Lung (tissue), 12 donors: ENCODE results near the gene KCNJ5. TPM values are rescaled to one million over a fixed set of nuclear protein-coding genes. Genes with fewer than 3 reads are reported as not detected.
A peak's percentile ranks its signal among the peaks of the same experiment; 100 is the strongest.

Experiments used
- ATAC-seq: fragments of 200-7000 bp; cut with Tn5 transposase; one replicate; pipeline ENCODE4 v1.9.1; 2020; ENCODE audit warnings: moderate number of reproducible peaks; ENCODE audit not compliant: insufficient read depth, low FRiP score
- DNase-seq, 3 donors: peaks; one replicate each; pipeline ENCODE4 v3.0.0-alpha.2; 2013 to 2017
- H3K27ac ChIP-seq, 2 donors: one replicate each; pipeline ENCODE4 v1.5.1; 2013; ENCODE audit warnings: mild to moderate bottlenecking in 2 of 2, moderate library complexity in 2 of 2, control low read depth in 1 of 2, inconsistent platforms in 1 of 2, low read depth in 1 of 2, low read length in 1 of 2
- H3K27me3 ChIP-seq, 3 donors: one replicate each; pipeline ENCODE4 v1.5.1; 2013; ENCODE audit warnings: low read length in 2 of 3; ENCODE audit not compliant: control insufficient read depth in 3 of 3, insufficient read depth in 3 of 3
- H3K36me3 ChIP-seq, 4 donors: one replicate each; pipeline ENCODE4 v1.5.1; 2013; ENCODE audit warnings: low read length in 4 of 4, mild to moderate bottlenecking in 1 of 4, moderate library complexity in 1 of 4; ENCODE audit not compliant: control insufficient read depth in 4 of 4, insufficient read depth in 4 of 4
- H3K4me1 ChIP-seq, 5 donors: one replicate each; pipeline ENCODE4 v1.5.1; 2013; ENCODE audit warnings: low read length in 5 of 5, mild to moderate bottlenecking in 2 of 5, moderate library complexity in 1 of 5; ENCODE audit not compliant: control insufficient read depth in 5 of 5, insufficient read depth in 5 of 5
- H3K4me3 ChIP-seq: one replicate; pipeline ENCODE4 v1.5.1; 2013; ENCODE audit warnings: mild to moderate bottlenecking, control low read depth, moderate library complexity
- H3K9ac ChIP-seq, 2 donors: one replicate each; pipeline ENCODE4 v1.5.1; 2013; ENCODE audit warnings: low read length in 2 of 2, control low read depth in 1 of 2; ENCODE audit not compliant: insufficient read depth in 1 of 2
- H3K9me3 ChIP-seq, 4 donors: one replicate each; pipeline ENCODE4 v1.5.1; 2013; ENCODE audit warnings: low read length in 3 of 4, mild to moderate bottlenecking in 1 of 4, moderate library complexity in 1 of 4; ENCODE audit not compliant: control insufficient read depth in 4 of 4, insufficient read depth in 3 of 4
- WGBS, 2 donors: extraction: QIAGEN DNeasy Blood & Tissue Kit; methylation state at CpG; one replicate each; pipeline ENCODE4 v1.1.7; 2013; 5-methylcytosine and 5-hydroxymethylcytosine counted together
- polyA plus RNA-seq, 2 donors: library from polyadenylated mRNA; stranded (reverse); fragments of 200-250 nt; gene quantifications; one replicate each; pipeline ENCODE4 v1.2.1, GENCODE V29; 2013
- total RNA-seq, 2 donors: library from RNA; depleted of rRNA in 1 of 2; stranded (reverse); fragments of >200 nt in 1 of 2; gene quantifications; one replicate each; pipeline ENCODE4 v1.2.1, GENCODE V29; 2014 to 2021
- TF ChIP-seq, protein P1 (sequence below): IDR thresholded peaks from 2 replicates; pipeline ENCODE4 v1.5.1; 2012; ENCODE audit warnings: mild to moderate bottlenecking; ENCODE audit errors: control extremely low read depth, extremely low read depth
- donor health status: control.
- donor health status: control.
- donor health status: Bipolar disorder and iron deficiency.
- donor health status: healthy.
- donor health status: DM: yes; HTN: yes; CAD: no.

The KCNJ5 gene
- total and polyA plus RNA-seq, 4 donors = 2.0 to 5.0 (median 2.8) TPM

DNA sequence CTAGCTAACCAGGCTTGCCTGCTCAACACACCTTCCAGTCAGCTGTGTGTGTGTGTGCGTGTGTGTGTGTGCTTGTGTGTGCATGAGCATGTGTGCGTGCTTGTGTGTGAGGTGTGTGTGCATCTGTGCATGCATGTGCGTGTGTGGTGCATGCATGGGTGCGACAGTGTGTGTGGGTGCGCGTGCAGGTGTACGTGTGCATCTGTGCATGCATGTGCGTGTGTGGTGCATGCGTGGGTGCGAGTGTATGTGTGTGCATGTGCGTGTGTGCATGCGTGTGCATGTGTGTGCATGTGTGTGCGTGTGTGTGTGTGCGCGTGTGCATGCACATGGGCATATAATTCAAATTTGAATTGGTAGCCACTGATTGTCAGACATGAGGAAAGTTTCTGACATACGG is 62.0 kb downstream of the KCNJ5 start:
- peaks cover 0 to 20% (median 0%) of the 10 kb centered on the region in 5 donors for H3K4me1 ChIP-seq
- no peaks in the 10 kb centered on the region for H3K36me3 ChIP-seq
- TF ChIP-seq, protein P1, sequence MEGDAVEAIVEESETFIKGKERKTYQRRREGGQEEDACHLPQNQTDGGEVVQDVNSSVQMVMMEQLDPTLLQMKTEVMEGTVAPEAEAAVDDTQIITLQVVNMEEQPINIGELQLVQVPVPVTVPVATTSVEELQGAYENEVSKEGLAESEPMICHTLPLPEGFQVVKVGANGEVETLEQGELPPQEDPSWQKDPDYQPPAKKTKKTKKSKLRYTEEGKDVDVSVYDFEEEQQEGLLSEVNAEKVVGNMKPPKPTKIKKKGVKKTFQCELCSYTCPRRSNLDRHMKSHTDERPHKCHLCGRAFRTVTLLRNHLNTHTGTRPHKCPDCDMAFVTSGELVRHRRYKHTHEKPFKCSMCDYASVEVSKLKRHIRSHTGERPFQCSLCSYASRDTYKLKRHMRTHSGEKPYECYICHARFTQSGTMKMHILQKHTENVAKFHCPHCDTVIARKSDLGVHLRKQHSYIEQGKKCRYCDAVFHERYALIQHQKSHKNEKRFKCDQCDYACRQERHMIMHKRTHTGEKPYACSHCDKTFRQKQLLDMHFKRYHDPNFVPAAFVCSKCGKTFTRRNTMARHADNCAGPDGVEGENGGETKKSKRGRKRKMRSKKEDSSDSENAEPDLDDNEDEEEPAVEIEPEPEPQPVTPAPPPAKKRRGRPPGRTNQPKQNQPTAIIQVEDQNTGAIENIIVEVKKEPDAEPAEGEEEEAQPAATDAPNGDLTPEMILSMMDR = no peak
- DNase-seq (no peak), ATAC-seq (no peak)
- H3K27ac ChIP-seq = no peak overlapping the region
- no peak overlapping the region for H3K9ac ChIP-seq
- H3K9me3 ChIP-seq = no peaks in the 10 kb centered on the region
- no peak overlapping the region for H3K4me3 ChIP-seq
- peaks cover 0 to 4% (median 0%) of the 10 kb centered on the region in 3 donors for H3K27me3 ChIP-seq
- WGBS, 2 donors = 90 to 98% methylated on average over 16 of the region's 16 CpGs

DNA sequence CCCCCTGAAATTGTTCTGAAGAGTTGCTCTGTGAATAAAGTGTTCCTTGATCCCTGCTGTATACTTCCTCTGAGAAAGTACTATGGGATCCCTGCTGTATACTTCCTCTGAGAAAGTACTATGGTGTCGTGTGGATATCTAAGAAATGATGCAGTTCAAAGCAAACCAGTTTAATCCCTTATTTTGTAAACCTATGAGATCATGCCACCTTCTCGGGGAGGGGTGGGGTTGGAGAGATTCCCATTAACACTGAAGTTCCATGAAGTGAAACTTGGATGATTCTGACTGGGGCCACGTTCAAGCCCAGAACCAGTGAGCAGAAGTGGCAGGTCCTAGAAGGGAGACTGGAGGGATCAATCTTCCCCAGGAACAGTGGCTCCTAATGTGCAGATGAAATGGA is 64.5 kb downstream of the KCNJ5 start:
- Histone ChIP-seq H3K27me3 (peaks cover 0 to 4% (median 0%) of the 10 kb centered on the region in 3 donors), H3K36me3 (peaks cover 0 to 2% (median 0%) of the 10 kb centered on the region in 4 donors), H3K4me3 (no peak overlapping the region), H3K9me3 (no peaks in the 10 kb centered on the region), H3K9ac (no peak overlapping the region), H3K4me1 (peaks cover 0 to 11% (median 0%) of the 10 kb centered on the region in 5 donors), H3K27ac (no peak overlapping the region)
- ATAC-seq (no peak), DNase-seq (no peak)
- TF ChIP-seq, protein P1 = no peak
- WGBS, 2 donors = 52 to 72% methylated on average over 3 of the region's 3 CpGs

DNA sequence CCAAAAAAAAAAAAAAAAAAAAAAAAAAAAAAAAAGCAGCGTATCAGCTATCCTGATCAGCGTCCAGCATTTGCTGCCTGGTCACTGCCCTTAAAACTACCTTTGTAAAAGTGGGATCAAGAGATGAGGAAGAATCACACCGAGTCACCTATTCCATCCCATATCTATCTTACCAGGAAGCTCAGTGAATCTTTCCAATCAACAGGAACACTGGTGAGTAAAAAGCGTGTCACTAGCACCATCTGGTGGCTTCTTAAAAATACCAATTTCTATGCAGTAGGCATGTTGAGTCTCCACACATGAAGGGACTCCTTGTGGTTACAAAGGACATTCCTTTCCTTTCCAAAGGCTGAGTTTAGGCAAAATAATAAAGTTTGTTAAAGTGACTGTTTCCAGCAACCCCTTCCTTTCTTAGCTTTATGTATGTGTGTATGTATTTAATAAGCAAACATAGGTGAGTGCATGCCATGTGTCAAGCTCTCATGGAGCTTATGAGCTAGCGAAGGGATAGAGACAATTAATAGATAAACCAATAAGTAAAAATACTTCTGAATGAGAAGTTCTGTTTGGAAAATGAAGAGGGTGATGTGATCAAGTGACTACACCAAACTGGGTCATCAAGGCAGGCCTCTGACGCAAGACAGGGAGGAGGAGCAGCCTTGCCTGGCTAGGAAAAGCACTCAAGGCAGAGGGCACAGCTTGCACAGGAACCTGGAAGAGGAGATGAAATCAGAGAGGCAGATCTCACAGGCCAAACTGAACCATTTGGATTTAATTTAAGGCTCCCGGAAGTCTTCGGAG is 65.4 kb downstream of the KCNJ5 start:
- no peak overlapping the region for H3K9ac ChIP-seq
- TF ChIP-seq, protein P1 = peak; percentile 66
- peaks cover 0 to 9% (median 0%) of the 10 kb centered on the region in 5 donors for H3K4me1 ChIP-seq
- no peak overlapping the region for H3K27ac ChIP-seq
- peaks cover 0 to 4% (median 0%) of the 10 kb centered on the region in 3 donors for H3K27me3 ChIP-seq
- H3K9me3 ChIP-seq = no peaks in the 10 kb centered on the region
- peak; percentile 68 to 89 (median 87) for DNase-seq
- peak; percentile 82 for ATAC-seq
- H3K4me3 ChIP-seq = no peak overlapping the region
- 50 to 52% methylated on average over 8 of the region's 8 CpGs for WGBS, 2 donors
- H3K36me3 ChIP-seq = peaks cover 0 to 2% (median 0%) of the 10 kb centered on the region in 4 donors
